Measurements from ENCODE around the gene PLA2G4E. TPM values are rescaled to one million over a fixed set of nuclear protein-coding genes. Genes with fewer than 3 reads are reported as not detected.

PLA2G4E gene
- total and polyA plus RNA-seq, 7 donors: 0.13 TPM; not detected in 6

DNA sequence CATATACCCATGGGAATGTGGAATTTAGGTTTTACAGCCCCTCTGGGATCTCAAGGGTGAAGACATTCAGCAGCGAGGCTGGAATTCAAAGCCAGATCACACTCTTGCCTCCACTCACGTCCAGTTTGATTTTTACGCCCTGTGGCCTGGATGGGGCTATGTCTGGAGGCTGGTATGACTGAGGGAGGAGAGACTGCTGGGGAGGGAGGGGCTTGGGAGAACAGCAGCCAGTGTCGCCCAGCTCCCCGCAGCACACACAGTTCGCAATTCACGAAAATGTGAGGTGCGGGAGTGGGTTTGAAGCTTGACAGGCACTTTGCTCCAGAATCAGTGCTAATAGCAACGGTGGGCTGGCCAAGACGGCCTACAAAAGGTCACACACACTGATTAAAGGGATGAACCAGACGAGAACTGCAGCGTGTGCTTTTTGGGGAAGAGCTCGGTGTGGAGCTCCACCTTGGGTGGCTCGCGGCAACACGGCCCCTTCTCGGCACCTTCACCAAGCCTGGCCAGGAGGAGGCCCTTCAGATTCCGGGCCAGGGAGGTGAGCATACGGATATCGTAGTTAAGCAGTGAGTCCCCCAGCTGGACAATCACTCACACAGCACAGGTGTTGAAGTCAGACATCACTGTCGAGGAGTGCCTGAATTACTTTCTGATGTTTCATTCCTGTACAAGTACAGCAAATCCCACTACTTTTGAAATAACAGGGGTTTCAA is 64.9 kb downstream of the PLA2G4E start:
- Histone ChIP-seq H3K36me3 (peaks cover 0 to 7% (median 2%) of the 10 kb centered on the region in 4 donors), H3K27ac (peak overlapping the region in 2 of 4 donors; percentile 25 to 37), H3K4me3 (peak overlapping the region in 1 of 4 donors; percentile 16), H3K27me3 (no peaks in the 10 kb centered on the region), H3K4me1 (peaks cover 0 to 13% (median 8%) of the 10 kb centered on the region in 4 donors), H3K9me3 (no peaks in the 10 kb centered on the region)
- WGBS, 2 donors: 85 to 92% methylated on average over 21 of the region's 21 CpGs
- no peak for DNase-seq
- no peak for TF ChIP-seq EP300 (IDR thresholded peaks at IDR 0.05)
- no peak for TF ChIP-seq POLR2AphosphoS5 (IDR thresholded peaks at IDR 0.05)
- TF ChIP-seq POLR2A (IDR thresholded peaks at IDR 0.05): no peak
- TF ChIP-seq, protein P1, sequence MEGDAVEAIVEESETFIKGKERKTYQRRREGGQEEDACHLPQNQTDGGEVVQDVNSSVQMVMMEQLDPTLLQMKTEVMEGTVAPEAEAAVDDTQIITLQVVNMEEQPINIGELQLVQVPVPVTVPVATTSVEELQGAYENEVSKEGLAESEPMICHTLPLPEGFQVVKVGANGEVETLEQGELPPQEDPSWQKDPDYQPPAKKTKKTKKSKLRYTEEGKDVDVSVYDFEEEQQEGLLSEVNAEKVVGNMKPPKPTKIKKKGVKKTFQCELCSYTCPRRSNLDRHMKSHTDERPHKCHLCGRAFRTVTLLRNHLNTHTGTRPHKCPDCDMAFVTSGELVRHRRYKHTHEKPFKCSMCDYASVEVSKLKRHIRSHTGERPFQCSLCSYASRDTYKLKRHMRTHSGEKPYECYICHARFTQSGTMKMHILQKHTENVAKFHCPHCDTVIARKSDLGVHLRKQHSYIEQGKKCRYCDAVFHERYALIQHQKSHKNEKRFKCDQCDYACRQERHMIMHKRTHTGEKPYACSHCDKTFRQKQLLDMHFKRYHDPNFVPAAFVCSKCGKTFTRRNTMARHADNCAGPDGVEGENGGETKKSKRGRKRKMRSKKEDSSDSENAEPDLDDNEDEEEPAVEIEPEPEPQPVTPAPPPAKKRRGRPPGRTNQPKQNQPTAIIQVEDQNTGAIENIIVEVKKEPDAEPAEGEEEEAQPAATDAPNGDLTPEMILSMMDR (IDR thresholded peaks at IDR 0.05): no peak
- intact Hi-C loops (cut with DNase I): no loop called here

DNA sequence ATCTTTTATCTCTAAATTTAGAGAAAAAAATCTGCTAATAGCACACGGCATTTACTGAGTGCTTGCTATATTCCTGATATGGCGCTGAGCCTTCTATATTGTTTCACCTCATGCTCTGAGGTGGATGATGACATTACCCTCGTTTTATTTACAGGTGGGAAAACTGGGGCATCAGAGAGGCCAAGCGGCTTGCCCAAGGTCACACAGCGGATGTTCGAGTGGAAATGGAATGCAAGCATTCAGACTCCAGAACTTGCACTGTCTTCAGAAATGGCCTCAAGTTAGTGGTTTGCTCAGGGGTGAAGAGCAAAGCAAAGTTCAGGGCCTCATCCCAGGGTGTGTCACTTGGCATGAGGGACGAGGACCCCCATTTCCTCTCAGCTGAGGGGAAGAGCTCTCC is 65.7 kb downstream of the PLA2G4E start:
- Histone ChIP-seq H3K27ac (peak overlapping the region in 1 of 4 donors; percentile 37), H3K9me3 (no peaks in the 10 kb centered on the region), H3K27me3 (no peaks in the 10 kb centered on the region), H3K4me3 (no peak overlapping the region), H3K4me1 (peaks cover 0 to 16% (median 12%) of the 10 kb centered on the region in 4 donors), H3K36me3 (peaks cover 0 to 7% (median 2%) of the 10 kb centered on the region in 4 donors)
- TF ChIP-seq EP300 (IDR thresholded peaks at IDR 0.05) (no peak), POLR2A (IDR thresholded peaks at IDR 0.05) (no peak)
- intact Hi-C loops (cut with DNase I): no loop called here
- WGBS, 2 donors: 89 to 93% methylated on average over 7 of the region's 7 CpGs
- DNase-seq: no peak

DNA sequence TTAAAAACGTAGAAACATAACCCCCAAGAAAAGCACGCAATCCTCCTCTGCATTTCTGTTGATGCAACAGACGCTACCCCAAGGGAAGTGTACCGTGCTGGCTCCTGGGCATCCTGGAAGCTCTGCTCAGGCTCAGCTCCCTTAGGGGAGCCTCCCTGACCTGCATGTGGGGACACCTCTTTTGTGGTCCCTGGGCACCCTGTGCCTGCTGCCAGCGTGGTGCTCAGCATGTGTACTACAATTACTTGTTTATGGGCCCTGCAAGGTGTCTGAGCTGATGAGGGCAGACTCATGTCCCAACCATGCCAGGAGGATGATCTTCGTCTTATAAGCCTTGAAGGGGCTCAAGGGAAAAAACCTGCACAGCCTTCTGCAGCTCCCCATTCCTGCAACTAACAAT is 66.8 kb downstream of the PLA2G4E start:
- TF ChIP-seq, protein P1 (IDR thresholded peaks at IDR 0.05): no peak
- TF ChIP-seq POLR2A (IDR thresholded peaks at IDR 0.05): no peak
- 91 to 94% methylated on average over 6 of the region's 6 CpGs for WGBS, 2 donors
- Histone ChIP-seq H3K4me1 (peaks cover 0 to 20% (median 15%) of the 10 kb centered on the region in 4 donors), H3K36me3 (peaks cover 0 to 7% (median 2%) of the 10 kb centered on the region in 4 donors), H3K4me3 (no peak overlapping the region), H3K27me3 (no peaks in the 10 kb centered on the region), H3K9me3 (no peaks in the 10 kb centered on the region), H3K27ac (no peak overlapping the region)
- intact Hi-C loops (cut with DNase I): no loop called here
- DNase-seq: no peak

DNA sequence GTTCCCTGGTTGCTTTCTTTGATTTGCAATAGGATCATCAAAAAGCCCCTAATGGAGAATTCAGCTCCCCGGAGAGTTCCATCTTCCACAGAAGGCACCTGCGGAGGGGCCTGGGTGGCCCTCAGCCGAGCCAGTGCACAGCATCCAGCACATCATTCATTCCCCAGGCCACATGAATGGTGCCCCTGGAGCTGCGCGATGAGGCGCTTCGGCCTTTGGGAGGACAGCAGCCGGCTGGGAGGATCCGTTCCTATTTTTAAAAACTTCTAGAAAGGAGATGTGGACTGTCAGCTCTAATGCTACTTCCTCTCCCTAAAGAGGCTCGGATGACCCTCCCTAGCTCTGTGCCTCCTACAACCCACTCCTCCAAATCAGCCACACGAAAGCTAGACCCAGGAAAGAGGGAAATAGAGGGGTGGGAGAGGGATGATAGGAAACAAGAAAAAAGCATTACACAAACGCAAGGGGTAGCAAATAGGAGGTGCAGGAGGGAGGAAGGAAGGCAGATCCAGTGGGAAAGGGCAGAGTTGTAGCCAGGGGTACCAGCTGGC is 68.8 kb downstream of the PLA2G4E start:
- no peaks in the 10 kb centered on the region for H3K9me3 ChIP-seq
- H3K4me3 ChIP-seq: no peak overlapping the region
- peaks cover 0 to 7% (median 2%) of the 10 kb centered on the region in 4 donors for H3K36me3 ChIP-seq
- peaks cover 0 to 20% (median 15%) of the 10 kb centered on the region in 4 donors for H3K4me1 ChIP-seq
- no peak overlapping the region for H3K27ac ChIP-seq
- no peaks in the 10 kb centered on the region for H3K27me3 ChIP-seq
- WGBS, 2 donors: 93% methylated on average over 12 of the region's 12 CpGs
- no peak for DNase-seq
- TF ChIP-seq, protein P1 (IDR thresholded peaks at IDR 0.05): no peak
- TF ChIP-seq POLR2A (IDR thresholded peaks at IDR 0.05) (no peak), POLR2AphosphoS5 (IDR thresholded peaks at IDR 0.05) (no peak), EP300 (IDR thresholded peaks at IDR 0.05) (no peak)
- intact Hi-C loops (cut with DNase I): no loop called here

DNA sequence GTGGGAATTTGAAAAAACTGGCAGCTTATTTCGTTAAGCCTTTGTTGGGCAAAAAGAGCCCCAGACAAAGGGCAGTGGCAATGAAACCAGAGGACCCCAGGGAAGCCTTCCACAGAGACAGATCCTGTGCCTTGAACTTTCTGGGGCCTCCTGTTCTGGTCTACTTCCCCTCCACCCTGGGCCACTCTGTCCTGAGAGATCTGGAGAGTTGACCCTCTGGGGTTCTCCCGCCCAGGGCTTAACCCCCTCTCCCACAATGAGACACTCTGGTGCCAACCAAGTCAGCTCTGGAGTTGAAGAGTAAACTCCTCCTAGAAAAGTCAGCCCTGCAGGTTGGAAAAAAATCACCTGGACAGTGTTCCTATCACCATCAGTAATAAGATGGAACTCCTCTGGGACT is 69.3 kb downstream of the PLA2G4E start:
- no peak overlapping the region for H3K4me3 ChIP-seq
- TF ChIP-seq POLR2A (IDR thresholded peaks at IDR 0.05) (no peak), POLR2AphosphoS5 (IDR thresholded peaks at IDR 0.05) (no peak), EP300 (IDR thresholded peaks at IDR 0.05) (no peak)
- TF ChIP-seq, protein P1 (IDR thresholded peaks at IDR 0.05): no peak
- DNase-seq: no peak
- 48 to 70% methylated on average over 2 of the region's 2 CpGs for WGBS, 2 donors
- peaks cover 0 to 20% (median 15%) of the 10 kb centered on the region in 4 donors for H3K4me1 ChIP-seq
- intact Hi-C loops (cut with DNase I): no loop called here
- no peaks in the 10 kb centered on the region for H3K9me3 ChIP-seq
- peak overlapping the region in 1 of 4 donors; percentile 6 for H3K27ac ChIP-seq
- H3K27me3 ChIP-seq: no peaks in the 10 kb centered on the region
- H3K36me3 ChIP-seq: peaks cover 0 to 7% (median 2%) of the 10 kb centered on the region in 4 donors
